ENCODE measurements around the gene ST7. TPM values are rescaled to one million over a fixed set of nuclear protein-coding genes. Genes with fewer than 3 reads are reported as not detected.
A peak's percentile ranks its signal among the peaks of the same experiment; 100 is the strongest.

ST7 gene
- total RNA-seq, 2 donors from 2014 or later, result 24.6 to 34.3 TPM

DNA sequence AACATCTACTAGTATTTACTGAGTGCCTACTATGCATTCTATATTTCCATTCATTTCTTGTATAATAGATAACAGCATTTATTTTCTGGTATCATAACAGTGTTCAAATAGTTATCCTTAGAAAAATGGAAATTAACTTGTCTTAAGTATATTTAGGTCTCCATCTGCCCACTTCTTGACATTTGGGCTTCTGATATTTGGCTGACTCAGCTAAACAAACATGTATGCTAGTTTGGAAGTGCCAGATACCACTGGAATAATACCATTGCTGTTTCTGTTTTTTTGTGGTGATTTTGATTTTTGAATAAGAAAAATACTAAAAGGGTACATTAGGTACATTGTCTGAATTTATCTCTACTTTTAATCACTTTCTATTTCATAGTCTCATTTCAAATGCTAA lies 169.2 kb downstream of the ST7 start:
- intact Hi-C loops (cut with DNase I), result no loop called here
- H3K4me3 ChIP-seq, result no peak overlapping the region
- TF ChIP-seq POLR2A (IDR thresholded peaks at IDR 0.05) (no peak), CTCF (IDR thresholded peaks at IDR 0.05) (no peak)
- DNase-seq, result no peak
- no peaks in the 10 kb centered on the region for H3K27me3 ChIP-seq
- peaks cover 11% of the 10 kb centered on the region for H3K4me1 ChIP-seq
- H3K36me3 ChIP-seq (replicated peaks in 1 of 2; ENCODE audit: insufficient read depth in 1 of 2, low read depth in 2 of 2), result no peaks in the 10 kb centered on the region
- no peak for ATAC-seq
- no peaks in the 10 kb centered on the region for H3K9me3 ChIP-seq
- no peak overlapping the region for H3K27ac ChIP-seq

DNA sequence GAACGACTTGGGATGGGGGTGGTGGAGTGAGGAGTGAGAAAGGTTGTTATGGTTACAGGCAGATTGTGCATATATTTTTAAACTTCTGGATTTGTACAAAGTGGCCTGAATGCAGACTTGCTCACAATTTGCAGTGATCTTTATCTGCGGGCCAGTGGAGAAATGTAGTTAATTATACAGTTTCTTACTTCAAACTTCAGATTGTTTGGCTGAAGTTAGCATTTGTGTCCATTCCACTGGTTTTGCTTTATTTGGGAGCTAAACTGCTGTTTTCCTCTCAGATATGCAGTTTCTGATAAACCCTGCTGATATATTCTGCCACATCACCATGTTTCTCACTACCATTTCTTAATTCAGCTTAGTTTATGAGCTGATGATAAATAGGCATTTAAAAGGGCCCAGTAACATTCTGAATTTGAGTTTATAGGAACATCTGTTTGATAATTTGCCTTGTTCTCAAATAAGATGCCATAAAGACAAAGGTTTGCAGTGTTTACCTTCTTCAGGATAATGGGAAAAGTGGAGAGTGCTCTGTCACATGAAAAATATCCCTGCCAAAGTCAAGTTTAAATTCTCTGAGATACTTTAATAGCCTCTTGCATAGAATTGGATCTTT lies 170.1 kb downstream of the ST7 start:
- 80 to 89% methylated on average over 2 of the region's 2 CpGs for WGBS, 2 donors

GRCh38 chr7:117124591-117125220 lies 171.4 kb downstream of the ST7 start:
- TF ChIP-seq POLR2A (IDR thresholded peaks at IDR 0.05) (no peak), CTCF (IDR thresholded peaks at IDR 0.05) (no peak)
- Histone ChIP-seq H3K9me3 (no peaks in the 10 kb centered on the region), H3K4me1 (peaks cover 11% of the 10 kb centered on the region), H3K27ac (peak overlapping the region in 3 of 4 donors; percentile 15 to 57 (median 21)), H3K36me3 (replicated peaks in 1 of 2; ENCODE audit: insufficient read depth in 1 of 2, low read depth in 2 of 2) (no peaks in the 10 kb centered on the region), H3K4me3 (no peak overlapping the region), H3K27me3 (no peaks in the 10 kb centered on the region)
- 21 to 30% methylated on average over 4 of the region's 4 CpGs for WGBS, 2 donors
- intact Hi-C loops (cut with DNase I), result loop anchor here (5.0 kb wide), 2 partner anchors 137 to 192 kb away; no protein-coding TSS in a partner anchor
- peak; percentile 93 for ATAC-seq
- peak; percentile 86 to 93 (median 92) for DNase-seq

More for the DNA sequence above, 170.1 kb downstream of the ST7 start:
- ATAC-seq, result no peak
- Histone ChIP-seq H3K4me1 (peaks cover 11% of the 10 kb centered on the region), H3K27ac (no peak overlapping the region), H3K27me3 (no peaks in the 10 kb centered on the region), H3K9me3 (no peaks in the 10 kb centered on the region), H3K4me3 (no peak overlapping the region), H3K36me3 (replicated peaks in 1 of 2; ENCODE audit: insufficient read depth in 1 of 2, low read depth in 2 of 2) (no peaks in the 10 kb centered on the region)
- intact Hi-C loops (cut with DNase I), result no loop called here
- no peak for TF ChIP-seq POLR2A (IDR thresholded peaks at IDR 0.05)
- no peak for TF ChIP-seq CTCF (IDR thresholded peaks at IDR 0.05)
- DNase-seq, result no peak

DNA sequence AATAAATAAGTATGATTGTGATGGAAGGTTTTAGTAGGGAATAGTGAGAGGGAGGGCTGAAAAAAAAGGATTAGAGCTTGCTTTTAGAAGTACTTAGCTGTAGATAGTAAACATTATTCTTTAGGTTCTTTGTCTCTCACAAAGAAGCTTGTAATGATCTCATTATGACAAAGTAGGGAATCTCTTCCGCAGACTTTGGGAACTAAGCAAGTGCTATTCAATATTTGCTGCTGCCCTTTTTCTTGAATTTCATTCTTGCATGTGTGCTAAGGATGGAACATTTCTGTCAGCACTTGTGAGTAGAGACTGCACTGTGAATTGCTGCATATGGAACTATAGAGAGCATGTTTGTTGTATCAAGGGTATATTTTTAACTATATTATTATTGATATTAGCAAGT lies 173.4 kb downstream of the ST7 start:
- intact Hi-C loops (cut with DNase I), result loop anchor here (5.0 kb wide), 2 partner anchors 139 to 194 kb away; no protein-coding TSS in a partner anchor
- no peak for DNase-seq
- TF ChIP-seq POLR2A (IDR thresholded peaks at IDR 0.05), result no peak
- TF ChIP-seq CTCF (IDR thresholded peaks at IDR 0.05), result no peak
- Histone ChIP-seq H3K4me3 (no peak overlapping the region), H3K36me3 (replicated peaks in 1 of 2; ENCODE audit: insufficient read depth in 1 of 2, low read depth in 2 of 2) (no peaks in the 10 kb centered on the region), H3K27ac (no peak overlapping the region), H3K4me1 (peaks cover 11% of the 10 kb centered on the region), H3K9me3 (no peaks in the 10 kb centered on the region), H3K27me3 (no peaks in the 10 kb centered on the region)
- 86 to 96% methylated on average over 1 of the region's 1 CpG for WGBS, 2 donors
- no peak for ATAC-seq
